ENCODE measurements around the gene ZNHIT6.
A peak's percentile ranks its signal among the peaks of the same experiment; 100 is the strongest.
"Not testable (repeated sequence)": the region's sequence is repeated elsewhere in the genome, so short reads cannot be mapped to it uniquely, and the experiment has no call there.

ZNHIT6 gene

DNA sequence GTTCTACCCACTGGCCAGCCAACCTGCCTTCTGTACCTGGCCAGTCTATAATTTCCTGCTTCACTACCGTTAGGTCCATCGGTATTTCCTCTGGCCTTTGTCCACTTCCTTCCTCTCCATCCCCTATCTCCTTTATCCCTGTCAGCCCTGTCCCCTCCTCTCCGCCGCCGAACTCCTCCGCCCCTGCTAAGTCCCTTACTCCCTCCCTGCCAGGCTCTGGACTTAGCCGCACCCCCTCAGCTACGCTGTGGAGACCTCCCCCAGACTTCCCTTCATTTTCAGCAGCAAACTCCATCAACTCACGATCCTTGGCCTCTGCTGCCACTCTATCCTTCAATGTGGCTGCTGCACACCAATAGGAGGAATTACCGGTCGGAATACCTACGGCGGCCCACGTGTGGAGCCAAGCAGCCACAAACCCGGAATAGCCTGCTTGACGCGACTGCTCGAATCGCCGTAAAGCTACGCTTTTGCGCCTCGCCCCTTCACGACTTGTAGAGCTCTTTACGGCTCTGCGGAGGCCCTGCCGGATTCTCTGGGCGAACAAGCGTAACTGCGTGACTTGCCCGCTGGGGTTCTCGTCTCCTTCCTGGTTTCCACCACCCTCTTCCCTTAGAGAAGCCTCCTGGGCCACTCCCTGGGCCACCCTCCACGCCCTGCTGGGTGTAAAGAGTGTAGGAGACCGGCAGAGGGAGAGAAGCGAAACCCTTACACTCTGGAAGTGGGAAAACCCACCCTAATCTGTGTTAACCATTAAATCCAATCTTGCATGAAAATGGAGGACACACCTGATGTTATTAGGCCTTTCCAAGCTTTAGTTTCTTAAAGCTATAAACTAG, at the start of gene ZNHIT6:
Gene ZNHIT6 (minus strand): TSS at position 444 of the 839 bp plus-strand sequence. CDS start 149 bp downstream, at position 295.
- DNase-seq (ENCODE audit: low spot score in 2 of 2): peak; percentile 73 to 76
- ATAC-seq (ENCODE audit: low read depth): peak; percentile 90
- peaks cover 14% of the 10 kb centered on the region for H3K4me1 Mint-ChIP-seq
- no peaks in the 10 kb centered on the region for H3K27me3 Mint-ChIP-seq
- H3K4me3 Mint-ChIP-seq: no peak within 1 kb of the TSS
- no peaks in the 10 kb centered on the region for H3K9me3 Mint-ChIP-seq
- peaks cover 17% of the 10 kb centered on the region for H3K36me3 Mint-ChIP-seq
- H3K27ac Mint-ChIP-seq: no peak within 1 kb of the TSS

- ATAC-seq (ENCODE audit: low read depth) (no peak), DNase-seq (ENCODE audit: low spot score in 2 of 2) (no peak)
- Mint-ChIP-seq H3K4me1 (no peaks in the 10 kb centered on the region), H3K9me3 (peaks cover 4% of the 10 kb centered on the region), H3K4me3 (no peak overlapping the region), H3K27ac (no peak overlapping the region), H3K27me3 (no peaks in the 10 kb centered on the region), H3K36me3 (no peaks in the 10 kb centered on the region)
Measured at GRCh38 chr1:85756864-85757263, 48.6 kb upstream of the ZNHIT6 start.

- no peak overlapping the region for H3K27ac Mint-ChIP-seq
- ATAC-seq (ENCODE audit: low read depth) (no peak), DNase-seq (ENCODE audit: low spot score in 2 of 2) (no peak)
- H3K27me3 Mint-ChIP-seq: peaks cover 4% of the 10 kb centered on the region
- no peaks in the 10 kb centered on the region for H3K4me1 Mint-ChIP-seq
- H3K36me3 Mint-ChIP-seq: no peaks in the 10 kb centered on the region
- H3K9me3 Mint-ChIP-seq: no peaks in the 10 kb centered on the region
- no peak overlapping the region for H3K4me3 Mint-ChIP-seq
Measured at GRCh38 chr1:85748120-85748519, 39.9 kb upstream of the ZNHIT6 start.

DNA sequence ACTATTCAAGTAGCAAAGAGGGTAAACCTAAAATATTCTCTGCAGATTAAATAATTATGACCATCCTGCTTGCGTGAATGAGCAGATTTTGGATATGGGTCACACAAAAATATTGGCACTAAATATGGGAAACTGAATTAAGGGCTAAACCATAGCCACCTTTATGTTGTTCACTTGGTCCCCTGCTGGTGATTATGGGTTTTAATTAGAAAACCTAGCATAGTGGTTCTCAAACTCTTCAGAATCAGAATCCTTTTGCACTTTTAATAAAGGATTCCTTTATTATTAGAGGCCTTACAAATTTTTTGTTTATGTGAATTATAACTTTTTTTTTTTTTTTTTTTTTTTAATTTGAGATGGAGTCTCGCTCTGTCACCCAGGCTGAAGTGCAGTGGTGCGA, 38.5 kb upstream of the ZNHIT6 start:
- ATAC-seq (ENCODE audit: low read depth): no peak
- Mint-ChIP-seq H3K27me3 (peaks cover 4% of the 10 kb centered on the region), H3K9me3 (no peaks in the 10 kb centered on the region), H3K4me3 (no peak overlapping the region), H3K4me1 (no peaks in the 10 kb centered on the region), H3K36me3 (no peaks in the 10 kb centered on the region), H3K27ac (no peak overlapping the region)
- no peak for DNase-seq (ENCODE audit: low spot score in 2 of 2)

DNA sequence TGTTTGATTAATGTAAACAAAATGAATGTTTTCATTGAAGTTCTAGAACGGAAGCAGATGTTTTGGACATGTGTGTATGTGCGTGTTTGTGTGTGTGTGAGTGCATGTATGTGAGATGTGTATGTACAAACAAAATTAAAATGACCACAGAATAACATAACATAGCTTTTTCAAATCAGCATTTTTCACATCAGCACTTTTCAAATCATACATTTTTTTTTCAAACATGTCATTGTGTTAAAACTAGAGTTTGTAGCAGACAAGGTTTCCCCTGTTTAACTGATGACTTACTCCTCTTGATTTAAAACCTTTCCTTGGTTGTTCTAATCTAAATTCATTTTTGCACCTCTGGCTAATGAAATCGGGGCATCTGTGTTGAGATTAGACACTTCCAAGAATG, 35.6 kb upstream of the ZNHIT6 start:
- Mint-ChIP-seq H3K9me3 (no peaks in the 10 kb centered on the region), H3K4me1 (no peaks in the 10 kb centered on the region), H3K4me3 (no peak overlapping the region), H3K36me3 (no peaks in the 10 kb centered on the region), H3K27ac (no peak overlapping the region), H3K27me3 (peaks cover 6% of the 10 kb centered on the region)
- DNase-seq (ENCODE audit: low spot score in 2 of 2): no peak
- ATAC-seq (ENCODE audit: low read depth): no peak

DNA sequence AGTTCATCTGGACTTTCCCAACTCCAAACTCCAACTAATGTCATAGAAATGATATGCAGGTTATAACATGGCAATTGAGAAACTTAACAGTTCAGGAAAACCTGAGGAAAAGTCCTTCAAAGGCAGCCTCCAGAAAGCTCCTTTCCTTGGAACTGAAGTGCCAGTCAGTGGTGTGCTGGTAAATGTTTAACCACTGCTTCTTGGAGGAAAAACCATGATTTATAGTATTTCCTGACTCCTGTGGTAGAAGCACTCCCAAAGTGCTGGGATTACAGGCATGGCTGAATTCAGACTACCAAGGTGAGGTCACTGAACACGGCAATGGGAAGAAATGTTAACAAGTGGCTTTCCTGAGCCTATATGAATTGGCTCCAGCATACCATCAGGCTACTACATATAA, 26.7 kb upstream of the ZNHIT6 start:
- no peak overlapping the region for H3K4me3 Mint-ChIP-seq

DNA sequence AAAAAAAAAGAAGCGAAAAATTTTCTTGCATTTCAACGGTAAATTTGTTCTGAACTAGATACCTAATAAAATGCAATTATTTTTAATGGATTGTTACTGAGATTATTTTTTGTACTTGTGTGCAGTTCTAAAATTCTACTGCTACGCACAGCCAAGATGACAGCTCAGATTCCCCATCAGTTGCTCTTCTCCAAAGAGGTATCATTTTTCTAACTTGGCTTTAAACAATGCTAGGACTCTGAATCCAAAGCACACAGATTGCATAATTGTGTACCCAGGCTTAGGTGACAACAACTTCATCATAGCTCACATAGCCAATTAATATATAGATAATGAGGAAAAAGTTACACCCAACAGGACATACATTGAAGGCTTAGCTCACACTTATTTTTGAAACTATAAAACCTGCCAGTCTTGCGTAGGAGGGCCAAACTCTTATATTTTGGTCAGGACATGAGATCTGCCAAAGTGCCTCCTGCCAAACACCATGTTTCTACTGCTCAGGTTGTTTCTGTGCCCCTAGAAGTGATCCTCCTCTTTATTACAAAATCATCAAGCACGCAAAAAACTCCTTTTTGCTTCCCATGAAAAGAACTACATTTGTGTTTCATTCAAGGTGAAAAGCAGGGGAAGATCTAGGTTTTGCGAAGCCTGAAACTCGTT, 10.6 kb upstream of the ZNHIT6 start:
- H3K9me3 Mint-ChIP-seq: peaks cover 16% of the 10 kb centered on the region
- H3K4me1 Mint-ChIP-seq: no peaks in the 10 kb centered on the region
- H3K4me3 Mint-ChIP-seq: no peak overlapping the region
- H3K27ac Mint-ChIP-seq: no peak overlapping the region
- H3K27me3 Mint-ChIP-seq: peaks cover 6% of the 10 kb centered on the region
- no peak for DNase-seq (ENCODE audit: low spot score in 2 of 2)
- ATAC-seq (ENCODE audit: low read depth): no peak
- peaks cover 10% of the 10 kb centered on the region for H3K36me3 Mint-ChIP-seq

More for the DNA sequence above, 26.7 kb upstream of the ZNHIT6 start:
- H3K27ac Mint-ChIP-seq: no peak overlapping the region
- no peaks in the 10 kb centered on the region for H3K9me3 Mint-ChIP-seq
- peaks cover 6% of the 10 kb centered on the region for H3K27me3 Mint-ChIP-seq
- no peak for ATAC-seq (ENCODE audit: low read depth)
- no peak for DNase-seq (ENCODE audit: low spot score in 2 of 2)
- no peaks in the 10 kb centered on the region for H3K36me3 Mint-ChIP-seq
- no peaks in the 10 kb centered on the region for H3K4me1 Mint-ChIP-seq

- DNase-seq (ENCODE audit: low spot score in 2 of 2); ATAC-seq (ENCODE audit: low read depth): not testable (repeated sequence)
Measured at GRCh38 chr1:85714418-85715114, 6.3 kb upstream of the ZNHIT6 start.

GRCh38 chr1:85708829-85709227, 595 bp upstream of the ZNHIT6 start:
- DNase-seq (ENCODE audit: low spot score in 2 of 2) (no peak), ATAC-seq (ENCODE audit: low read depth) (no peak)
- Mint-ChIP-seq H3K27ac (no peak overlapping the region), H3K4me3 (no peak overlapping the region), H3K36me3 (peaks cover 12% of the 10 kb centered on the region), H3K4me1 (peaks cover 9% of the 10 kb centered on the region), H3K9me3 (no peaks in the 10 kb centered on the region), H3K27me3 (peaks cover 3% of the 10 kb centered on the region)

More at GRCh38 chr1:85714418-85715114, 6.3 kb upstream of the ZNHIT6 start:
- H3K27ac Mint-ChIP-seq, H3K9me3 Mint-ChIP-seq, H3K36me3 Mint-ChIP-seq, H3K4me1 Mint-ChIP-seq, H3K4me3 Mint-ChIP-seq, H3K27me3 Mint-ChIP-seq: not testable (repeated sequence)

- ATAC-seq (ENCODE audit: low read depth) (no peak), DNase-seq (ENCODE audit: low spot score in 2 of 2) (no peak)
- Mint-ChIP-seq H3K36me3 (peaks cover 19% of the 10 kb centered on the region), H3K4me3 (no peak overlapping the region), H3K27ac (no peak overlapping the region), H3K27me3 (no peaks in the 10 kb centered on the region), H3K4me1 (peaks cover 15% of the 10 kb centered on the region), H3K9me3 (no peaks in the 10 kb centered on the region)
Measured at GRCh38 chr1:85707267-85707989, 805 bp downstream of the ZNHIT6 start.

GRCh38 chr1:85705940-85706339, 2.3 kb downstream of the ZNHIT6 start:
- Mint-ChIP-seq H3K4me1 (peaks cover 15% of the 10 kb centered on the region), H3K27ac (no peak overlapping the region), H3K4me3 (peak overlapping the region; percentile 18), H3K36me3 (peaks cover 21% of the 10 kb centered on the region), H3K27me3 (no peaks in the 10 kb centered on the region), H3K9me3 (no peaks in the 10 kb centered on the region)
- no peak for DNase-seq (ENCODE audit: low spot score in 2 of 2)
- no peak for ATAC-seq (ENCODE audit: low read depth)

DNA sequence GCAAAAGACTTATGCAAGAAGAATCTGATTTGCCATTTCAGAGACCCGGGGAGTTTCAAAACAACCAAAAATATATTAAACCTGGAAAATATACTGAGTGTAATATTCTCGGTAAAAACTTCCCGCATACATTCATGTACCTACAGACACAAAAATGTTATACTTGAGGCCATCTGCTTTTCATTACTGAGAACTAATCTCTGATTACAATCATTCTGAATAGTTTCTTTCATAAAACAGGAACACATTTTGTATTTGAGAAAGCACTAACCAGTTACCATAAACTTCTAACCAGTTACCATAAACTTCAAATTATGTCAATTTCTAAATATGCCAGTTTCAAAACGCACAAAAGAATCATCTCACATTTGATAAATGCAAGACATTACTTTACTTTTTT, 7.8 kb downstream of the ZNHIT6 start:
- H3K27ac Mint-ChIP-seq: no peak overlapping the region
- H3K4me1 Mint-ChIP-seq: peaks cover 8% of the 10 kb centered on the region
- H3K9me3 Mint-ChIP-seq: no peaks in the 10 kb centered on the region
- no peaks in the 10 kb centered on the region for H3K27me3 Mint-ChIP-seq
- no peak overlapping the region for H3K4me3 Mint-ChIP-seq
- ATAC-seq (ENCODE audit: low read depth) (no peak), DNase-seq (ENCODE audit: low spot score in 2 of 2) (no peak)
- peaks cover 26% of the 10 kb centered on the region for H3K36me3 Mint-ChIP-seq

DNA sequence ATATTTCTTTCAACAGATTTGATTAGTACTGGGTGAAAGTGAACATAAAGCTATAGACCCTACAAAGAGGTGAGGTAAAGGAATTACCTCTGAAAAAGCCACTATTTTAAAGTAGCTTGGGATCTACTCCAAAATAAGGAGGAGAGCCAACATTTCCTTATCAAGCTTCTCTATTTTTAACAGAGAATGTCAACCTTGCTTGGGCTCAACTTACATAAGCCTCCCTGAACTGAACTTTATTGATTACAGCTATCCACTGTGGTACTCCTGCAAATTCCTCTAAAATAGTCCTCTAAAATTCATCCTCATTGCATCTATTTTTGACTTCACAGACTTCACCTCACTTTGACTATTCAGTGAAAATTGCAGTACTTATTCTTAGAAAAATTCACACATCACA, 10.3 kb downstream of the ZNHIT6 start:
- Mint-ChIP-seq H3K4me3 (no peak overlapping the region), H3K27ac (no peak overlapping the region), H3K27me3 (no peaks in the 10 kb centered on the region), H3K36me3 (peaks cover 20% of the 10 kb centered on the region), H3K9me3 (no peaks in the 10 kb centered on the region), H3K4me1 (peaks cover 4% of the 10 kb centered on the region)
- no peak for ATAC-seq (ENCODE audit: low read depth)
- DNase-seq (ENCODE audit: low spot score in 2 of 2): no peak
